ENCODE results near the gene PPDPF.

GRCh38 chr20:63565699-63566335, 45.3 kb downstream of the PPDPF start:
- no peak for TF ChIP-seq EZH2 (IDR thresholded peaks at IDR 0.05; ENCODE audit: low read length, unreplicated experiment)
- no peak for TF ChIP-seq EZH2phosphoT487 (IDR thresholded peaks at IDR 0.05; ENCODE audit: borderline replicate concordance, low read length)
- TF ChIP-seq, protein P1, sequence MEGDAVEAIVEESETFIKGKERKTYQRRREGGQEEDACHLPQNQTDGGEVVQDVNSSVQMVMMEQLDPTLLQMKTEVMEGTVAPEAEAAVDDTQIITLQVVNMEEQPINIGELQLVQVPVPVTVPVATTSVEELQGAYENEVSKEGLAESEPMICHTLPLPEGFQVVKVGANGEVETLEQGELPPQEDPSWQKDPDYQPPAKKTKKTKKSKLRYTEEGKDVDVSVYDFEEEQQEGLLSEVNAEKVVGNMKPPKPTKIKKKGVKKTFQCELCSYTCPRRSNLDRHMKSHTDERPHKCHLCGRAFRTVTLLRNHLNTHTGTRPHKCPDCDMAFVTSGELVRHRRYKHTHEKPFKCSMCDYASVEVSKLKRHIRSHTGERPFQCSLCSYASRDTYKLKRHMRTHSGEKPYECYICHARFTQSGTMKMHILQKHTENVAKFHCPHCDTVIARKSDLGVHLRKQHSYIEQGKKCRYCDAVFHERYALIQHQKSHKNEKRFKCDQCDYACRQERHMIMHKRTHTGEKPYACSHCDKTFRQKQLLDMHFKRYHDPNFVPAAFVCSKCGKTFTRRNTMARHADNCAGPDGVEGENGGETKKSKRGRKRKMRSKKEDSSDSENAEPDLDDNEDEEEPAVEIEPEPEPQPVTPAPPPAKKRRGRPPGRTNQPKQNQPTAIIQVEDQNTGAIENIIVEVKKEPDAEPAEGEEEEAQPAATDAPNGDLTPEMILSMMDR (conservative IDR thresholded peaks at IDR 0.05; ENCODE audit: low read depth, low read length): no peak
